ENCODE results near the gene KCNA10. TPM values are rescaled to one million over a fixed set of nuclear protein-coding genes. Genes with fewer than 3 reads are reported as not detected.

The KCNA10 gene
- total and polyA plus RNA-seq, 10 of the 15 experiments (the other 5 are each of a cell fraction or from before 2014, with no cell fraction given): not detected

GRCh38 chr1:110515041-110515440 is 3.9 kb downstream of the KCNA10 start:
- ChIA-PET CTCF (interaction anchor here (0.9 kb wide), 1 partner anchor 19 kb away, joined by 3 read pairs; no protein-coding TSS in a partner anchor), SMC1A (ENCODE audit: uncharacterized antibody, unreplicated experiment) (no interaction called here), POLR2A (no interaction called here), RAD21 (ENCODE audit: unreplicated experiment) (no interaction called here)
- BruUV-seq (replicated peaks): no TSS peak
- ATAC-seq (no peak), DNase-seq (ENCODE audit: low read depth, low spot score) (no peak), FAIRE-seq (no peak)
- in situ Hi-C loops (cut with MboI) (no loop called here), intact Hi-C loops (cut with micrococcal nuclease; ENCODE audit: unreplicated experiment) (no loop called here)
- no peaks in the 10 kb centered on the region for H3K27me3 ChIP-seq (replicated peaks in 1 of 2; ENCODE audit: control insufficient read depth in 2 of 2, insufficient read depth in 2 of 2, low read length in 1 of 2)
- no peaks in the 10 kb centered on the region for H3K36me3 ChIP-seq (ENCODE audit: control insufficient read depth in 2 of 2, insufficient read depth in 2 of 2, low read length in 1 of 2)
- no peak overlapping the region for H3K4me3 ChIP-seq
- H3K4me1 ChIP-seq (ENCODE audit: control insufficient read depth, insufficient read depth, low read length): no peaks in the 10 kb centered on the region
- no peak overlapping the region for H2AFZ ChIP-seq (ENCODE audit: control insufficient read depth, low read depth, low read length)
- TF ChIP-seq BACH1 (IDR thresholded peaks at IDR 0.05; ENCODE audit: borderline replicate concordance) (no peak), RB1 (IDR thresholded peaks at IDR 0.05; ENCODE audit: borderline replicate concordance) (no peak), E2F4 (IDR thresholded peaks at IDR 0.05; ENCODE audit: low read depth, low read length) (no peak), ZSCAN29 (IDR thresholded peaks at IDR 0.05) (no peak), HCFC1 (IDR thresholded peaks at IDR 0.05; ENCODE audit: low read length) (no peak), SMARCA5 (IDR thresholded peaks at IDR 0.05) (no peak), CREM (IDR thresholded peaks at IDR 0.05; ENCODE audit: low read depth) (no peak)
- no peaks in the 10 kb centered on the region for H3K9me3 ChIP-seq (replicated peaks; ENCODE audit: control insufficient read depth, insufficient read depth, low read length)
- no peak overlapping the region for H3K27ac ChIP-seq (ENCODE audit: control insufficient read depth, insufficient read depth)
- H3K9ac ChIP-seq (ENCODE audit: control insufficient read depth, insufficient read depth, low read length): no peak overlapping the region
- no peaks in the 10 kb centered on the region for H4K20me1 ChIP-seq (ENCODE audit: control insufficient read depth, insufficient read depth)
- no peak overlapping the region for H3K4me2 ChIP-seq (ENCODE audit: control insufficient read depth, insufficient read depth)
- no peaks in the 10 kb centered on the region for H3K79me2 ChIP-seq (ENCODE audit: control insufficient read depth, insufficient read depth, low read length)

- Histone ChIP-seq H3K9me3 (replicated peaks; ENCODE audit: control insufficient read depth, insufficient read depth, low read length) (no peaks in the 10 kb centered on the region), H3K27me3 (replicated peaks in 1 of 2; ENCODE audit: control insufficient read depth in 2 of 2, insufficient read depth in 2 of 2, low read length in 1 of 2) (no peaks in the 10 kb centered on the region), H3K36me3 (ENCODE audit: control insufficient read depth in 2 of 2, insufficient read depth in 2 of 2, low read length in 1 of 2) (no peaks in the 10 kb centered on the region), H4K20me1 (ENCODE audit: control insufficient read depth, insufficient read depth) (no peaks in the 10 kb centered on the region), H3K79me2 (ENCODE audit: control insufficient read depth, insufficient read depth, low read length) (no peaks in the 10 kb centered on the region), H3K4me2 (ENCODE audit: control insufficient read depth, insufficient read depth) (no peak overlapping the region), H3K9ac (ENCODE audit: control insufficient read depth, insufficient read depth, low read length) (no peak overlapping the region), H3K4me3 (no peak overlapping the region), H3K4me1 (ENCODE audit: control insufficient read depth, insufficient read depth, low read length) (no peaks in the 10 kb centered on the region), H3K27ac (ENCODE audit: control insufficient read depth, insufficient read depth) (no peak overlapping the region), H2AFZ (ENCODE audit: control insufficient read depth, low read depth, low read length) (no peak overlapping the region)
- intact Hi-C loops (cut with micrococcal nuclease; ENCODE audit: unreplicated experiment): no loop called here
- DNase-seq (ENCODE audit: low read depth, low spot score) (no peak), ATAC-seq (peak; percentile 19; the same call in 1 of the 3 replicates), FAIRE-seq (no peak)
- ChIA-PET SMC1A (ENCODE audit: uncharacterized antibody, unreplicated experiment) (interaction anchor here (1.1 kb wide), 1 partner anchor 54 kb away, joined by 5 read pairs; no protein-coding TSS in a partner anchor), RAD21 (ENCODE audit: unreplicated experiment) (no interaction called here), CTCF (interaction anchor here (1.2 to 1.4 kb wide), 2 partner anchors 18 to 317 kb away, joined by 3 to 8 read pairs; no protein-coding TSS in a partner anchor), POLR2A (no interaction called here)
- no TSS peak for BruUV-seq (replicated peaks)
- 40% methylated on average over 8 of the region's 8 CpGs for WGBS (ENCODE audit: insufficient coverage, insufficient replicate concordance, low lambda C conversion rate, missing lambda C conversion rate)
- in situ Hi-C loops (cut with MboI): no loop called here
- TF ChIP-seq, protein P1, sequence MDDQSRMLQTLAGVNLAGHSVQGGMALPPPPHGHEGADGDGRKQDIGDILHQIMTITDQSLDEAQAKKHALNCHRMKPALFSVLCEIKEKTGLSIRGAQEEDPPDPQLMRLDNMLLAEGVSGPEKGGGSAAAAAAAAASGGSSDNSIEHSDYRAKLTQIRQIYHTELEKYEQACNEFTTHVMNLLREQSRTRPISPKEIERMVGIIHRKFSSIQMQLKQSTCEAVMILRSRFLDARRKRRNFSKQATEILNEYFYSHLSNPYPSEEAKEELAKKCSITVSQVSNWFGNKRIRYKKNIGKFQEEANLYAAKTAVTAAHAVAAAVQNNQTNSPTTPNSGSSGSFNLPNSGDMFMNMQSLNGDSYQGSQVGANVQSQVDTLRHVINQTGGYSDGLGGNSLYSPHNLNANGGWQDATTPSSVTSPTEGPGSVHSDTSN (IDR thresholded peaks at IDR 0.05; ENCODE audit: insufficient replicate concordance, low read depth, low read length): no peak
- TF ChIP-seq ASH2L (IDR thresholded peaks at IDR 0.05; ENCODE audit: borderline replicate concordance, low read depth) (no peak), CHD2 (IDR thresholded peaks at IDR 0.05; ENCODE audit: borderline replicate concordance, low read depth, low read length) (no peak), RAD21 (IDR thresholded peaks at IDR 0.05; ENCODE audit: insufficient read depth, low read depth, low read length) (no peak), FOS (IDR thresholded peaks at IDR 0.05; ENCODE audit: borderline replicate concordance, extremely low read depth, insufficient read length) (no peak), BHLHE40 (IDR thresholded peaks at IDR 0.05; ENCODE audit: borderline replicate concordance in 1 of 2, low read depth in 2 of 2, low read length in 1 of 2) (no peak), RAD51 (IDR thresholded peaks at IDR 0.05) (no peak), MYC (IDR thresholded peaks at IDR 0.05; ENCODE audit: insufficient read depth, insufficient read length, insufficient replicate concordance, low read length, severe bottlenecking) (no peak)
- TF ChIP-seq, protein P2, sequence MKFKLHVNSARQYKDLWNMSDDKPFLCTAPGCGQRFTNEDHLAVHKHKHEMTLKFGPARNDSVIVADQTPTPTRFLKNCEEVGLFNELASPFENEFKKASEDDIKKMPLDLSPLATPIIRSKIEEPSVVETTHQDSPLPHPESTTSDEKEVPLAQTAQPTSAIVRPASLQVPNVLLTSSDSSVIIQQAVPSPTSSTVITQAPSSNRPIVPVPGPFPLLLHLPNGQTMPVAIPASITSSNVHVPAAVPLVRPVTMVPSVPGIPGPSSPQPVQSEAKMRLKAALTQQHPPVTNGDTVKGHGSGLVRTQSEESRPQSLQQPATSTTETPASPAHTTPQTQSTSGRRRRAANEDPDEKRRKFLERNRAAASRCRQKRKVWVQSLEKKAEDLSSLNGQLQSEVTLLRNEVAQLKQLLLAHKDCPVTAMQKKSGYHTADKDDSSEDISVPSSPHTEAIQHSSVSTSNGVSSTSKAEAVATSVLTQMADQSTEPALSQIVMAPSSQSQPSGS (IDR thresholded peaks at IDR 0.05; ENCODE audit: low read length): no peak
These were observed 5.5 kb downstream of the KCNA10 start for GRCh38 chr1:110513511-110513910.
